HG02885 (cell line): ENCODE measurements around the gene C3AR1.
A peak's percentile ranks its signal among the peaks of the same experiment; 100 is the strongest.

ENCODE experiments used
- ATAC-seq: cut with Tn5 transposase; IDR thresholded peaks from one replicate; pipeline ENCODE4 v1.9.1; 2021; ENCODE audit warnings: mild to moderate bottlenecking; ENCODE audit not compliant: unreplicated experiment, poor library complexity

C3AR1 gene

GRCh38 chr12:8064131-8064530, 2.0 kb downstream of the C3AR1 start:
- no peak for ATAC-seq

- ATAC-seq, result no peak
Measured at GRCh38 chr12:8058506-8058905, 7.7 kb downstream of the C3AR1 start.

GRCh38 chr12:8057839-8058238, 8.3 kb downstream of the C3AR1 start:
- ATAC-seq, result no peak

GRCh38 chr12:8057306-8057705, 8.9 kb downstream of the C3AR1 start:
- no peak for ATAC-seq

GRCh38 chr12:8054816-8055215, 11.3 kb downstream of the C3AR1 start:
- no peak for ATAC-seq

- no peak for ATAC-seq
Measured at GRCh38 chr12:8052679-8053078, 13.5 kb downstream of the C3AR1 start.

- ATAC-seq, result no peak
Measured at GRCh38 chr12:8050600-8051250, 15.4 kb downstream of the C3AR1 start.

GRCh38 chr12:8048906-8049305, 17.3 kb downstream of the C3AR1 start:
- no peak for ATAC-seq

- ATAC-seq, result no peak
Measured at GRCh38 chr12:8047842-8048241, 18.3 kb downstream of the C3AR1 start.

GRCh38 chr12:8045952-8046944, 19.9 kb downstream of the C3AR1 start:
- no peak for ATAC-seq

GRCh38 chr12:8040791-8041190, 25.4 kb downstream of the C3AR1 start:
- no peak for ATAC-seq

GRCh38 chr12:8038659-8039114, 27.5 kb downstream of the C3AR1 start:
- no peak for ATAC-seq

GRCh38 chr12:8037947-8038346, 28.2 kb downstream of the C3AR1 start:
- ATAC-seq, result no peak

GRCh38 chr12:8037046-8037663, 29.0 kb downstream of the C3AR1 start:
- no peak for ATAC-seq

- no peak for ATAC-seq
Measured at GRCh38 chr12:8036346-8036745, 29.8 kb downstream of the C3AR1 start.

- ATAC-seq, result no peak
Measured at GRCh38 chr12:8035440-8036010, 30.6 kb downstream of the C3AR1 start.

GRCh38 chr12:8034802-8035201, 31.4 kb downstream of the C3AR1 start:
- no peak for ATAC-seq

- peak; percentile 42 for ATAC-seq
Measured at GRCh38 chr12:8033153-8034044, 32.8 kb downstream of the C3AR1 start.

- ATAC-seq, result peak; percentile 68
Measured at GRCh38 chr12:8032242-8033152, 33.7 kb downstream of the C3AR1 start, which contains the start of gene FOXJ2. FOXJ2 (plus strand) TSS chr12:8032716; CDS start chr12:8039833, 7,117 bp downstream.
